HG03460 (cell line): ENCODE data around the gene CCDC91.

ENCODE experiments used
- ATAC-seq: cut with Tn5 transposase; IDR thresholded peaks from one replicate; pipeline ENCODE4 v1.9.1; 2021; ENCODE audit not compliant: unreplicated experiment

Gene CCDC91

DNA sequence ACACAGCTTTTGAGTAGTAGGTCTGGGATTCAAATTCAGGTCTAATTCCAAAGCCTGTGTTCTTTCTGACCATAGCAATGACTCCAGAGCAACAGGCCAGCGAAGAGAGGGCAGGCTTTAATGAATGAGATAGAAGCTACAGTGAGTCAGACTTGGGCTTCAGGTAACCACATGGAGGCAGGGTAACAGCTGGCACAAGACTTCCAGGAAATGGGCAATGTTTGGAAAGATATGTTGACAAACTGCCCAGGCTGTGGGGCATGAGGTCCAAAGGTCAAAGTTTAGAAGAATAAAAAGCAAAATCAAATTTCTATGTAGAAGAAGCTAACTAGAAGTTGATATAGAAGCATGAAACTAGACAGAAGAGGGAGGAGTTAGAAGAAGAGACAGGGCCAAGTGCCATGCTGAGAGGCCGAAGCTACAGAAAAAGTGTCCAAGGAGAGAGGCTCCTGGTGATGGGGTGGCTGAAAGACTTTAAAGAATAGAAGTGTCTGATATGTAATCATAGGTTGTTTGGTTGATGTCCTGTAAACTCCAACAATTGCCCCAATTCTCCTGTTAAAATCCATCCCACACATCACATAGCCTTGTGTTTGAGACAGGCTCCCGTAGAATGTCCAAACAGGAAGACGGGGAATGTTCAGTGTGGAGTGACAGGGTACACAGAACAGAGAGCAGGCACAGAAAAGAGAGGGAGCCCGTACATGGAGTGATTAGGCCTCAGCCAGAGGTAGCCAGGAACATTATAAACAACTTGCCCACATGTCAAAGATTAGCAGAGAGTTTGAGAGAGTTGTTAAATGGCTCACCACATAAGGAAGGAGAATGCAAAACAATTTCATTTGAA is 384.7 kb downstream of the CCDC91 start:
- no peak for ATAC-seq

DNA sequence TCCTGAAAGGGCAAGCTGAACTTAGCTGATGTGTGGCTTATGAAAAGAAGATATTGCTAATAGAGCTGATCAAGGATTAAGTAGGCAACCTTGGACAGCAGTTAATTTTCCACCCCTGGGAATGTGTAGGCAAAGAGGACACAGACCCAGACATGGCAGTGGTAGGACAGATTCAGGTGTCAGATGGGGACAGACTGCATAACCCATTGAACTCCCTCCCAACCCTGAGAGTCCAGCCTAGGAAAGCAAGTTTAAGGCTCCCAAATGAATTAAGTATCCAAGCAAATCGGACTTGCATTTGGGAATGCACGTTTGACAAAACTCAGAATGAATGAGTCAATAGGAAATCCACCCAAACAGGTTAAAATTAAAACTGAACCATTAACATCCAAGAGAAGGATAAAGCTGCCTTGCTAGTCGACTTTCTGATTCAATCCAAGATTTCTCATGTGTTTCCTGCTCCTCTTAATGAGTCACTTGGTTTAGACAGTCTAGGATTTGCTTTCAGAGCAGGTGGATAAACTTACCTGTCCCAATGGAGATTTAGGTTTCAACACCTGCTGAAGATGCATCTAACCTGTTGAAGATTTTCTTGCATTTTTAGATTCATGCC is 385.4 kb downstream of the CCDC91 start:
- no peak for ATAC-seq

DNA sequence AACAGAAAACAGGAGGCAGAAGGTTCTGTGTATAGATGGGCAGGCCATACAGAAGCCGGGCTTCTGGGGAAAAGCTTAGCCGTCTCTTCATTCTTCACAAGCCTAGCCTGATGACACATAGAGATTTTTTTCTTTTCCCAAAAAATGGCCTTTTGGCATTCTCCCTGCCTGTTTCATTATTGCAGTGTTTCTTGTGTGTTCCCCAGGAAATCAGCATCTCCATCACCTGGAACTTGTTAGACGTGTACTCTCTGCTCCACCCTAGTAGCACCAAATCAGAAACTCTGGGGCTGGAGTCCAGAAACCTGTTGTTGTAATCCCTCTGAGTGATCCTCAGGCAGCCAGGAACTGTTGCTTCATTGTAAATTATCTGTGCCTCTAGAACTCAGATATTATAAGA is 388.1 kb downstream of the CCDC91 start:
- ATAC-seq: no peak

DNA sequence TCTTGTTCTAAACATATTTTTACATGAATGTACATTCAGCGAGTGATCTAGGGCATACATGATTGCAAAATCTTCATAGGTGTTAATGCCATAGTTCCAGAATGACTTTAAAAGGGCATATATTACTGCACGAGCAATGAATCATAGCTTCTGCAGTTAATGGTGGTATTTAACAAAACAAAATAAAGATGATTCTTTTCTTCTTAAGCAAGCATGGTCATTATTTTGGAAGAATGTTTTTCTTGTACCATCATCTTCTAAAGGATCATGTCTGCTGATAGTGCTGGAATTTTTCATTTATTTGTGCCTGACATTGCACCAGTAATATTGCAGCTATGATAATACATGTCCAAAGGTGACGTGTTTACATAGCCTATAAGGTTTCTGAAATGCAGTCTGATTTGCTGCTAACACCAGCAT is 388.6 kb downstream of the CCDC91 start:
- no peak for ATAC-seq

DNA sequence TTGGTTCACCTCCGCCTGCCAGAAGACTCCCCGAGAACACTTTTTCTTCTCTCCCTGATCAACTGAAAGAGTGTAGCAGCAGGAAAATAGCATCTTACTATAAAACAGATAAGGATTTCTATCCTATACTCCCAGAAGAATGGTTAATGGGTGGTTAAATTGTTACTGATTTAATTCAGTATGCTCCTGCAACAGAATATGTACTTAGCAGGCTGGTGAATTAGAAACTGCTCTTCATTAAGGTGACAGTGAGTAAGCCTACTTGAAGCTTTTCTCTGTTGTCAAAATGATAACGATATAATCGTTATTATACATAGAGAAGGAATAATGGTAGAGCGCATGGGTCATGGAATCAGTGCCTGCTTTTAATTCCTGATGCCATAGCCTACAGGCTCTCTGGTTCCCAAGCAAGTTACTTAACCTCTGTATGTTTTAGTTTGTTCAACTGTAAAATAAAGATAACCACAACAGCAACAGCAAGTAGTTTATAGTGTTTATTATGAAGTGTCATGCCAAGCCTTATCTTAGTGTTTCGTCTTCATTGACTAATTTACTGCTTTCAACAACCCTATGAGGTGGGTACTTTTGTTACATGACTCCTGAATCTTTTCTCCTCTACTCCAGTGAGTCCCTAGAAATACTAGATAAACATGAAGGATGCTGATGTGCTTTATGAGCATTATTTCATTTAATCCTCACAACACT is 392.6 kb downstream of the CCDC91 start:
- no peak for ATAC-seq

DNA sequence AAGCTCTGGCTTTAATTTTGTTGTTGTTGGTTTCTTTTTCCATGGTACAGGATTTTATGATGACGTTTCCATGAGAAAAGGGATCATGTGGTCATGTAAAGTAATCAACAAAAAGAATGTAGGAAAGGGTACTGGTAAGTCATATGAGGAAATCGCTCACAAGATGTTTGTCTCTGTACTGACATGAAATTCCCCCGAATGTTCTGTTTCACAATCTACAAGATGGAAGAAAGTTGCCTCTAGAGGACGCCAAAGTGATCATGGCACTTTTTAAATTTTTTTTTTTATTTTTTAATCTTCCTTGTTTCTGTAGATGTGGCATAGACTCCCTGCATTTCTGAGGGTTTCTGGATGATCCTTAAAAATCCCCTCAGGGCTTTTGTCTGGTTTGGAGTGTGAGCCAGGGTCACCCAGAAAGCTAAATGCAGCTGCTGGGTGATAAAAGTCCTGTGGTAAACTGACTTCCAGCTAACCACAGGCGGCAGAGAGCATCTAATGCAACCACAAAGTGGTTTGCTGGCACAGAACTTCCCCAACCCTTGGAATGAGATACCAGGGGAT is 393.5 kb downstream of the CCDC91 start:
- no peak for ATAC-seq

DNA sequence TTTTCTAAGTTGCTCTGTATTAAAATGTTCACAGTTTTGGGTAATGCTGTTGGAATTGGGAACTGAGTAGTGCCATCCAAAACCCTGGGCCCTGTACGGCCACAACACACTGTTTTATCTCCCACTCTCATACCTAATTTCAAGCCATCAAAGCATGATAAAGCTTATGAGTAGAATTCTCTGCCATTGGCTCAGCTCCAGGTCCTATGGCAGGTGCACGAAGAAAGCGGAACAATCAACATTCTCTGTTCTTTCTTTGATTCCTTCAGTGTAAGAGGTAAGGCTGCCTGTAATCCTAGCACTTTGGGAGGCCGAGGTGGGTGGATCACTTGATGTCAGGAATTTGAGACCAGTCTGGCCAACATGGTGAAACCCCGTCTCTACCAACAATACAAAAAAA is 394.9 kb downstream of the CCDC91 start:
- ATAC-seq: no peak

DNA sequence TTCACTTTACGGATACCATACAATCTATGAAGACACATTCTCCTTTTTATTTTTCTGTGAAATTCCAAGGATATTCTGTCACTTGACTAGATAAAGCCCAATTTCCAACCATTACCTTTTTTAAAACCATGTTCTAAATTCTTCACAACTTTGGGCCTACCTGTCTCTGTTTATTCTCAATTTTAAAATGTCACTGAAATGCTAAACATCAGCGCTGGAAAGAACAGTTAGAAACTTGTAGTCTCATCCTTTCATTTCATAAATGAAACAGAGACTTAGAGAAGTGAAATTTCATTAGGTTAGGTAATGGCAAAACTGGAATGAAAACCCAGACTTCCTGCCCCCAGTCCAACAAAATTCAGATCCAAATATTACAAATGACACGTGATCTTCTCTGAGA is 396.2 kb downstream of the CCDC91 start:
- ATAC-seq: no peak

DNA sequence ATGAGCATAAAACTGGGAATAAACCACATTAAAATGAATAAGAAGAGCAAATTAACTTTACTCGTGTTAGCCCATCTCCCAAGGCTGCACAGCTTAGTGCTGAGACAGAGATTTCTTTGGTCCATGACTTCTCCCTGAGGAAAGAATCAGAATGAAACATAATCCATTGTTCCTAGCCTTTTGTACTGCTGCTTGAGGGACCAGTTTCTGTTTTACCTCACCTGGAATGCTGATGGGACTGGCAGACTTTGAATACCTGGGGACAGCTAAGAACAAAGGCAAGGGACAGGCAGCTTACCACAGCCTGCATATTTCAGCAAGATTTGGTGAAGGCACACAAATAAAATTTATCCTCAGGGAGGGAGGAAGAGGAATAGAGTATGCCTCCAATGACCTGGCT is 401.6 kb downstream of the CCDC91 start:
- no peak for ATAC-seq
